ENCODE results near the gene SNAI3. TPM values are rescaled to one million over a fixed set of nuclear protein-coding genes. Genes with fewer than 3 reads are reported as not detected.

SNAI3 gene
- total RNA-seq, 4 donors from 2014 or later: 0.70 to 0.80 TPM; not detected in 2

- Histone ChIP-seq H3K4me3 (no peak overlapping the region), H3K36me3 (peaks cover 0 to 32% (median 0%) of the 10 kb centered on the region in 3 donors), H3K27ac (no peak overlapping the region), H3K9me3 (no peaks in the 10 kb centered on the region), H3K4me1 (peaks cover 0 to 40% (median 18%) of the 10 kb centered on the region in 4 donors), H3K27me3 (no peaks in the 10 kb centered on the region)
- TF ChIP-seq POLR2A (IDR thresholded peaks at IDR 0.05): no peak
- DNase-seq: no peak
These were observed 8.1 kb upstream of the SNAI3 start for GRCh38 chr16:88694221-88695087.

- Histone ChIP-seq H3K27ac (peak overlapping the region in 1 of 4 donors; percentile 67), H3K27me3 (no peaks in the 10 kb centered on the region), H3K36me3 (peaks cover 0 to 23% (median 0%) of the 10 kb centered on the region in 3 donors), H3K9me3 (no peaks in the 10 kb centered on the region), H3K4me1 (peaks cover 0 to 32% (median 18%) of the 10 kb centered on the region in 4 donors), H3K4me3 (no peak overlapping the region)
- no peak for DNase-seq
- TF ChIP-seq CTCF (IDR thresholded peaks at IDR 0.05): no peak
- no peak for TF ChIP-seq POLR2A (IDR thresholded peaks at IDR 0.05)
These were observed 7.3 kb upstream of the SNAI3 start for GRCh38 chr16:88693420-88694177.

- TF ChIP-seq CTCF (IDR thresholded peaks at IDR 0.05) (no peak), POLR2A (IDR thresholded peaks at IDR 0.05) (no peak)
- Histone ChIP-seq H3K9me3 (no peaks in the 10 kb centered on the region), H3K27ac (peak overlapping the region in 1 of 4 donors; percentile 67)
These were observed 6.6 kb upstream of the SNAI3 start for GRCh38 chr16:88692861-88693260.

GRCh38 chr16:88691924-88692560 is 5.7 kb upstream of the SNAI3 start:
- DNase-seq: peak in 2 of 3 donors; percentile 70 to 73
- peak overlapping the region in 2 of 4 donors; percentile 29 to 67 for H3K27ac ChIP-seq
- no peak for TF ChIP-seq CTCF (IDR thresholded peaks at IDR 0.05)
- no peak for TF ChIP-seq POLR2A (IDR thresholded peaks at IDR 0.05)
- peaks cover 0 to 8% (median 0%) of the 10 kb centered on the region in 3 donors for H3K36me3 ChIP-seq
- no peaks in the 10 kb centered on the region for H3K9me3 ChIP-seq
- H3K4me3 ChIP-seq: no peak overlapping the region
- H3K27me3 ChIP-seq: no peaks in the 10 kb centered on the region
- peaks cover 0 to 26% (median 24%) of the 10 kb centered on the region in 4 donors for H3K4me1 ChIP-seq

More at GRCh38 chr16:88692861-88693260, 6.6 kb upstream of the SNAI3 start:
- DNase-seq: no peak
- H3K36me3 ChIP-seq: peaks cover 0 to 16% (median 0%) of the 10 kb centered on the region in 3 donors
- no peak overlapping the region for H3K4me3 ChIP-seq
- H3K27me3 ChIP-seq: no peaks in the 10 kb centered on the region
- peaks cover 0 to 27% (median 20%) of the 10 kb centered on the region in 4 donors for H3K4me1 ChIP-seq

GRCh38 chr16:88691129-88691813 is 5.0 kb upstream of the SNAI3 start:
- Histone ChIP-seq H3K4me1 (peaks cover 0 to 33% (median 27%) of the 10 kb centered on the region in 4 donors), H3K27ac (peak overlapping the region in 1 of 4 donors; percentile 67), H3K9me3 (no peaks in the 10 kb centered on the region), H3K27me3 (no peaks in the 10 kb centered on the region), H3K4me3 (no peak overlapping the region), H3K36me3 (no peaks in the 10 kb centered on the region)
- TF ChIP-seq POLR2A (IDR thresholded peaks at IDR 0.05): no peak
- no peak for TF ChIP-seq CTCF (IDR thresholded peaks at IDR 0.05)
- DNase-seq: no peak

Measured in Peyer's patch (tissue), 4 donors.